Endothelial cell of umbilical vein (primary cell): Measurements from ENCODE around the gene MYO7B. TPM values are rescaled to one million over a fixed set of nuclear protein-coding genes. Genes with fewer than 3 reads are reported as not detected.

Experiments
- BruUV-seq: library from RNA; stranded (reverse); fragments of 400-500 nt; replicated peaks from 2 replicates; lab custom pipeline; 2021; lab: Mats Ljungman, UMichigan
- CTCF ChIA-PET: fragments of 300-600, 350-600 bp; sonication (Branson Sonifier 250); formaldehyde crosslinking; loops from one replicate; lab custom pipeline; 2021; ENCODE audit warnings: antibody characterized with exemption, inconsistent platforms; lab: Charles Lee
- POLR2A ChIA-PET: fragments of 300-600, 350-600 bp; sonication (Branson Sonifier 250); formaldehyde crosslinking; loops from one replicate; lab custom pipeline; 2021; ENCODE audit warnings: antibody characterized with exemption, inconsistent platforms; lab: Charles Lee
- DNase-seq: peaks from one replicate; pipeline ENCODE4 v3.0.0-alpha.2; 2011; ENCODE audit warnings: low read depth, low spot score
- FAIRE-seq: peaks from 2 replicates; lab custom pipeline; 2011; peaks lifted over from hg19 to GRCh38; lab: Jason Lieb, UNC
- H2AFZ ChIP-seq: 2 replicates; pipeline ENCODE4 v1.6.0; 2012; ENCODE audit warnings: low read depth, low read length, control low read depth, inconsistent platforms
- H3K27ac ChIP-seq: 2 replicates; pipeline ENCODE4 v1.5.1; 2011; ENCODE audit warnings: low read depth, mild to moderate bottlenecking, control low read depth, low read length, moderate library complexity; ENCODE audit not compliant: insufficient read depth
- H3K27me3 ChIP-seq, 2 experiments: 2 replicates each; pipeline versions ENCODE4 v1.6.0 to v1.6.1; 2011; ENCODE audit warnings: low read length in 2 of 2, mixed read lengths in 1 of 2; ENCODE audit not compliant: control insufficient read depth in 2 of 2, insufficient read depth in 2 of 2
- H3K36me3 ChIP-seq, 2 experiments: 2 replicates in 1 of 2; 3 replicates in 1 of 2; pipeline ENCODE4 v1.5.1; 2011; ENCODE audit warnings: low read length in 2 of 2, mild to moderate bottlenecking in 1 of 2, moderate library complexity in 1 of 2; ENCODE audit not compliant: control insufficient read depth in 2 of 2, insufficient read depth in 2 of 2; ENCODE audit errors: extremely low read depth in 1 of 2
- H3K4me1 ChIP-seq: 3 replicates; pipeline ENCODE4 v1.5.1; 2011; ENCODE audit warnings: mild to moderate bottlenecking, low read length; ENCODE audit not compliant: control insufficient read depth, insufficient read depth; ENCODE audit errors: extremely low read depth
- H3K4me2 ChIP-seq: 2 replicates; pipeline ENCODE4 v1.6.1; 2011; ENCODE audit warnings: low read length, control low read depth, mixed read lengths; ENCODE audit not compliant: insufficient read depth
- H3K4me3 ChIP-seq, 3 experiments: fragments of 200-600 bp in 1 of 3; sonication (generic), shearing (Covaris generic) in 1 of 3; replicated peaks in 1 of 3; 2 replicates each; pipeline ENCODE4 v1.5.1; 2011 to 2016; ENCODE audit warnings: control low read depth in 3 of 3, low read length in 3 of 3, mild to moderate bottlenecking in 2 of 3, inconsistent platforms in 1 of 3, low read depth in 1 of 3, moderate library complexity in 1 of 3; ENCODE audit not compliant: insufficient read depth in 1 of 3
- H3K79me2 ChIP-seq: 2 replicates; pipeline ENCODE4 v1.6.0; 2012; ENCODE audit warnings: low read length, inconsistent platforms; ENCODE audit not compliant: control insufficient read depth, insufficient read depth
- H3K9ac ChIP-seq: replicated peaks from 2 replicates; pipeline ENCODE3; 2011; ENCODE audit warnings: low read length, control low read depth; ENCODE audit not compliant: insufficient read depth; ENCODE audit errors: extremely low read depth
- H3K9me1 ChIP-seq: replicated peaks from 3 replicates; pipeline ENCODE4 v1.6.0; 2011; ENCODE audit warnings: mild to moderate bottlenecking, low read length; ENCODE audit not compliant: control insufficient read depth, insufficient read depth; ENCODE audit errors: extremely low read depth
- H3K9me3 ChIP-seq: replicated peaks from 2 replicates; pipeline ENCODE4 v1.5.1; 2012; ENCODE audit warnings: low read length, inconsistent platforms; ENCODE audit not compliant: control insufficient read depth, insufficient read depth
- H4K20me1 ChIP-seq: replicated peaks from 2 replicates; pipeline ENCODE3; 2011; ENCODE audit warnings: mild to moderate bottlenecking, low read length; ENCODE audit not compliant: control insufficient read depth, insufficient read depth; ENCODE audit errors: extremely low read depth
- EZH2 ChIP-seq: IDR thresholded peaks from 2 replicates; pipeline ENCODE4 v1.6.1; 2012; ENCODE audit warnings: borderline replicate concordance, low read depth, mild to moderate bottlenecking, moderate library complexity, low read length, inconsistent platforms; ENCODE audit not compliant: severe bottlenecking
- FOS ChIP-seq: IDR thresholded peaks from 2 replicates; pipeline ENCODE4 v1.6.1; 2011; ENCODE audit warnings: mild to moderate bottlenecking, low read length, moderate library complexity, borderline replicate concordance; ENCODE audit not compliant: insufficient read depth
- GATA2 ChIP-seq: IDR thresholded peaks from 2 replicates; pipeline ENCODE4 v1.7.0; 2011; ENCODE audit warnings: low read depth, mild to moderate bottlenecking, moderate library complexity, mixed read lengths, low read length; ENCODE audit not compliant: insufficient read length, insufficient read depth
- JUN ChIP-seq: IDR thresholded peaks from 2 replicates; pipeline ENCODE4 v1.6.1; 2011; ENCODE audit warnings: borderline replicate concordance, low read depth; ENCODE audit not compliant: insufficient read length, insufficient read depth
- MYC ChIP-seq: IDR thresholded peaks from one replicate; pipeline ENCODE4 v1.6.1; 2011; ENCODE audit warnings: mild to moderate bottlenecking, low read depth, low read length
- POLR2A ChIP-seq: IDR thresholded peaks from 2 replicates; pipeline ENCODE4 v1.6.1; 2012; ENCODE audit warnings: low read depth, mild to moderate bottlenecking, control low read depth, low read length
- POLR2AphosphoS5 ChIP-seq: IDR thresholded peaks from 2 replicates; pipeline ENCODE4 v1.6.1; 2012; ENCODE audit warnings: low read depth, mild to moderate bottlenecking, control low read depth, low read length, moderate library complexity; ENCODE audit not compliant: insufficient read depth
- dilution Hi-C: fragments of 300-500 bp; cut with MboI; formaldehyde crosslinking; loops from one replicate; pipeline ENCODE4 v1.15.0; 2019; ENCODE audit warnings: low sequenced_read_pairs; ENCODE audit not compliant: extremely low pct_ligation_motif_present
- intact Hi-C: fragments of 100-400 bp; cut with micrococcal nuclease; formaldehyde crosslinking; loops from one replicate; pipeline ENCODE4 v1.10.0; 2022
- polyA plus RNA-seq, 4 experiments: library from polyadenylated mRNA; depleted of rRNA in 3 of 4; stranded (reverse) in 3 of 4; unstranded in 1 of 4; fragments of >200 nt; gene quantifications; 2 replicates each; pipeline versions ENCODE4 v1.2.1 to v1.2.3, GENCODE V29; 2011 to 2012; ENCODE audit warnings: missing spikeins in 1 of 4
- total RNA-seq: library from RNA; stranded (reverse); gene quantifications from 2 replicates; pipeline ENCODE4 v1.2.3, GENCODE V29; 2021
- TF ChIP-seq, protein P1 (sequence below), 2 donors: IDR thresholded peaks; 1 replicate in 1 of 2; 2 replicates in 1 of 2; pipeline ENCODE4 v1.5.1; 2011; ENCODE audit warnings: low read length in 2 of 2, mild to moderate bottlenecking in 2 of 2, moderate library complexity in 2 of 2, control low read depth in 1 of 2, inconsistent platforms in 1 of 2, low read depth in 1 of 2; ENCODE audit not compliant: insufficient read depth in 1 of 2; ENCODE audit errors: extremely low read depth in 1 of 2
- TF ChIP-seq, protein P2 (sequence below): IDR thresholded peaks from 2 replicates; pipeline ENCODE4 v1.6.1; 2011; ENCODE audit not compliant: insufficient read depth, insufficient read length

The MYO7B gene
- total and polyA plus RNA-seq, 2 donors (not counting 3 experiments of a cell fraction or from before 2014, with no cell fraction given): 0.17 TPM; not detected in 1

DNA sequence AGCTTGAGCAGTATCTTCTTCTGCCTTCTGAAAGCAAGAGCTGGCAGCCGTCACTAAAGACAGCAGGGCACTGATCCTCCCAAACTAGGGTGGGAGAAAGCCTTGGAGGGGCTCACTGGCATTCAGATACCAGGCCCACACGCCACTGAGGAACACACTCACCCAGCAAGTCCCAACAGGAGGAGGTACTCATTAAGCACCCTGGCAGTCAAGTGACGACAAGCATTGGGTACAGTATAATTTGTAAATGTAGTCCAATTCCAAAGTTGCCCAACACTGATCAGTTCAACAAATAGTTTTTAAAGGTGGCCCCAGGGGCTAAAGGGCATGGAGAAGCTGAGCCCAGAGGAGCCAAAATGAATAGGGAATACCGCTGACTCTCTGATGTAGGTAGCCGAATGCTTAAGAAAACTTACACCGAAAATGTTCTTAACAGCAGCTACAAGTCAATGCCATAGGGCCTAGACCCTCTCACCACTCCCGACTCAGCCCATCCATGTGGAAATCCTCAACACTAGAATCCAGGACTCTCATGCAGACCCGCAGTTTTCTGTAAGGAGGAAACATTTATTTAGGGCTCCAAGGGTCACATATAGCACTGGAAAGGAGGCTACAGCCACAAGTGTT is 129.9 kb downstream of the MYO7B start:
- Histone ChIP-seq H3K9me3 (no peaks in the 10 kb centered on the region), H3K36me3 (no peaks in the 10 kb centered on the region), H3K4me3 (no peak overlapping the region), H2AFZ (no peak overlapping the region), H3K27me3 (no peaks in the 10 kb centered on the region), H3K4me1 (peaks cover 39% of the 10 kb centered on the region), H3K9me1 (no peaks in the 10 kb centered on the region), H3K9ac (no peak overlapping the region), H3K79me2 (no peaks in the 10 kb centered on the region), H4K20me1 (no peaks in the 10 kb centered on the region), H3K4me2 (no peak overlapping the region), H3K27ac (no peak overlapping the region)
- ChIA-PET CTCF (interaction anchor here (1.6 to 6.9 kb wide), 4 partner anchors 10 to 74 kb away, joined by 5 to 37 read pairs (median 16); partner anchors contain the start of gene LIMS2), POLR2A (no interaction called here)
- FAIRE-seq: no peak
- dilution Hi-C loops: no loop called here
- intact Hi-C loops: no loop called here
- no TSS peak for BruUV-seq
- TF ChIP-seq, protein P1, sequence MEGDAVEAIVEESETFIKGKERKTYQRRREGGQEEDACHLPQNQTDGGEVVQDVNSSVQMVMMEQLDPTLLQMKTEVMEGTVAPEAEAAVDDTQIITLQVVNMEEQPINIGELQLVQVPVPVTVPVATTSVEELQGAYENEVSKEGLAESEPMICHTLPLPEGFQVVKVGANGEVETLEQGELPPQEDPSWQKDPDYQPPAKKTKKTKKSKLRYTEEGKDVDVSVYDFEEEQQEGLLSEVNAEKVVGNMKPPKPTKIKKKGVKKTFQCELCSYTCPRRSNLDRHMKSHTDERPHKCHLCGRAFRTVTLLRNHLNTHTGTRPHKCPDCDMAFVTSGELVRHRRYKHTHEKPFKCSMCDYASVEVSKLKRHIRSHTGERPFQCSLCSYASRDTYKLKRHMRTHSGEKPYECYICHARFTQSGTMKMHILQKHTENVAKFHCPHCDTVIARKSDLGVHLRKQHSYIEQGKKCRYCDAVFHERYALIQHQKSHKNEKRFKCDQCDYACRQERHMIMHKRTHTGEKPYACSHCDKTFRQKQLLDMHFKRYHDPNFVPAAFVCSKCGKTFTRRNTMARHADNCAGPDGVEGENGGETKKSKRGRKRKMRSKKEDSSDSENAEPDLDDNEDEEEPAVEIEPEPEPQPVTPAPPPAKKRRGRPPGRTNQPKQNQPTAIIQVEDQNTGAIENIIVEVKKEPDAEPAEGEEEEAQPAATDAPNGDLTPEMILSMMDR (IDR thresholded peaks at IDR 0.05; ENCODE audit: extremely low read depth in 1 of 2, insufficient read depth in 1 of 2, low read depth in 1 of 2, low read length in 2 of 2): no peak
- TF ChIP-seq FOS (no peak), POLR2A (no peak), GATA2 (no peak), EZH2 (no peak), JUN (no peak), POLR2AphosphoS5 (no peak), MYC (no peak)
- TF ChIP-seq, protein P2, sequence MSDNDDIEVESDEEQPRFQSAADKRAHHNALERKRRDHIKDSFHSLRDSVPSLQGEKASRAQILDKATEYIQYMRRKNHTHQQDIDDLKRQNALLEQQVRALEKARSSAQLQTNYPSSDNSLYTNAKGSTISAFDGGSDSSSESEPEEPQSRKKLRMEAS: no peak
- no peak for DNase-seq
